ENCODE results near the gene RPS4Y1. TPM values are rescaled to one million over a fixed set of nuclear protein-coding genes. Genes with fewer than 3 reads are reported as not detected.

RPS4Y1 gene
- total and polyA plus RNA-seq, 2 donors (not counting 3 experiments of a cell fraction or from before 2014, with no cell fraction given), result 335 to 704 TPM

GRCh38 chrY:2854145-2854774 lies 12.9 kb downstream of the RPS4Y1 start:
- no peaks in the 10 kb centered on the region for H3K9me3 ChIP-seq (replicated peaks; ENCODE audit: control insufficient read depth, insufficient read depth, low read length)
- H3K4me2 ChIP-seq (ENCODE audit: insufficient read depth, low read length), result no peak overlapping the region
- DNase-seq (ENCODE audit: low read depth, low spot score), result no peak
- peaks cover 95% of the 10 kb centered on the region for H3K79me2 ChIP-seq (ENCODE audit: control insufficient read depth, insufficient read depth, low read length)
- ChIA-PET CTCF (interaction anchor here (0.9 kb wide), 1 partner anchor 13 kb away, joined by 3 read pairs; the partner anchor contains the start of gene RPS4Y1), POLR2A (no interaction called here)
- H3K36me3 ChIP-seq (ENCODE audit: control insufficient read depth in 2 of 2, extremely low read depth in 1 of 2, insufficient read depth in 2 of 2, low read length in 2 of 2), result peaks cover 8 to 13% of the 10 kb centered on the region in 2 experiments
- no peak for FAIRE-seq
- no peak for TF ChIP-seq FOS (IDR thresholded peaks at IDR 0.05; ENCODE audit: borderline replicate concordance, insufficient read depth, low read length)
- TF ChIP-seq POLR2A (IDR thresholded peaks at IDR 0.05; ENCODE audit: low read depth, low read length), result no peak
- no peak for TF ChIP-seq POLR2AphosphoS5 (IDR thresholded peaks at IDR 0.05; ENCODE audit: insufficient read depth, low read depth, low read length)
- no peak for TF ChIP-seq CTCF (IDR thresholded peaks at IDR 0.05; ENCODE audit: extremely low read depth in 1 of 2, insufficient read depth in 1 of 2, low read depth in 1 of 2, low read length in 2 of 2)
- TF ChIP-seq EZH2 (IDR thresholded peaks at IDR 0.05; ENCODE audit: borderline replicate concordance, low read depth, low read length, severe bottlenecking), result no peak
- TF ChIP-seq, protein P1, sequence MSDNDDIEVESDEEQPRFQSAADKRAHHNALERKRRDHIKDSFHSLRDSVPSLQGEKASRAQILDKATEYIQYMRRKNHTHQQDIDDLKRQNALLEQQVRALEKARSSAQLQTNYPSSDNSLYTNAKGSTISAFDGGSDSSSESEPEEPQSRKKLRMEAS (IDR thresholded peaks at IDR 0.05; ENCODE audit: insufficient read depth, insufficient read length), result no peak
- TF ChIP-seq JUN (IDR thresholded peaks at IDR 0.05; ENCODE audit: borderline replicate concordance, insufficient read depth, insufficient read length, low read depth), result no peak
- TF ChIP-seq MYC (IDR thresholded peaks at IDR 0.05; ENCODE audit: low read depth, low read length), result no peak
- no peak for TF ChIP-seq GATA2 (IDR thresholded peaks at IDR 0.05; ENCODE audit: insufficient read depth, insufficient read length, low read depth, low read length)
- no peak overlapping the region for H3K4me3 ChIP-seq (replicated peaks in 1 of 3; ENCODE audit: insufficient read depth in 1 of 3, low read depth in 1 of 3, low read length in 3 of 3)
- no peaks in the 10 kb centered on the region for H3K9me1 ChIP-seq (replicated peaks; ENCODE audit: control insufficient read depth, extremely low read depth, insufficient read depth, low read length)
- H2AFZ ChIP-seq (ENCODE audit: low read depth, low read length), result no peak overlapping the region
- H3K27ac ChIP-seq (ENCODE audit: insufficient read depth, low read depth, low read length), result no peak overlapping the region
- no peaks in the 10 kb centered on the region for H4K20me1 ChIP-seq (replicated peaks; ENCODE audit: control insufficient read depth, extremely low read depth, insufficient read depth, low read length)
- no peaks in the 10 kb centered on the region for H3K27me3 ChIP-seq (ENCODE audit: control insufficient read depth in 2 of 2, insufficient read depth in 2 of 2, low read length in 2 of 2)
- dilution Hi-C loops (cut with MboI; ENCODE audit: extremely low pct_ligation_motif_present, low sequenced_read_pairs), result no loop called here
- no TSS peak for BruUV-seq (replicated peaks)
- intact Hi-C loops (cut with micrococcal nuclease), result no loop called here
- H3K4me1 ChIP-seq (ENCODE audit: control insufficient read depth, extremely low read depth, insufficient read depth, low read length), result peaks cover 24% of the 10 kb centered on the region
- no peak overlapping the region for H3K9ac ChIP-seq (replicated peaks; ENCODE audit: extremely low read depth, insufficient read depth, low read length)

All from endothelial cell of umbilical vein (primary cell).